GM12874 (cell line): ENCODE data around the gene TUFT1.

ENCODE experiments used
- TF ChIP-seq, protein P1 (sequence below): IDR thresholded peaks from 2 replicates; pipeline ENCODE4 v1.5.1; 2011; ENCODE audit warnings: low read depth, mild to moderate bottlenecking, control low read depth, low read length, moderate library complexity; ENCODE audit not compliant: insufficient read depth

TUFT1 gene

DNA sequence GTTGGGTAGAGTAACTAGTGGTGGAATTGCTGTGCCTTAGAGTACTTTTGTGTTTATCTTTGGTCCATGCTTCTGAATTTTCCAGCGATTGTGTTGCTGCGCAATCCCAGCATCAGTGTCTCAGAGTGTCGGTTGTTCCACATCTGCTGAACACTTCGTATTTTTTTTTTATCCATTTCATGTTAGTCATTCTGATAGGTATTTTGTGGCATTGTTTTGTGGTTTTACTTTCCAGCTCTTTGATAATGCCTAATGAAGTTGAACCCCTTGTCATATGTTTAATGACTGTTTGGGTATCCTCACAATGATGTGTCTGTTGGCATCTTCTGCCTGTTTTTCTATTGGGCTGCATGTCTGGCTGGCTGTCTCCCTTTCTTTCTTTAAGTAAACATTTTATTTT lies 13.6 kb downstream of the TUFT1 start:
- TF ChIP-seq, protein P1, sequence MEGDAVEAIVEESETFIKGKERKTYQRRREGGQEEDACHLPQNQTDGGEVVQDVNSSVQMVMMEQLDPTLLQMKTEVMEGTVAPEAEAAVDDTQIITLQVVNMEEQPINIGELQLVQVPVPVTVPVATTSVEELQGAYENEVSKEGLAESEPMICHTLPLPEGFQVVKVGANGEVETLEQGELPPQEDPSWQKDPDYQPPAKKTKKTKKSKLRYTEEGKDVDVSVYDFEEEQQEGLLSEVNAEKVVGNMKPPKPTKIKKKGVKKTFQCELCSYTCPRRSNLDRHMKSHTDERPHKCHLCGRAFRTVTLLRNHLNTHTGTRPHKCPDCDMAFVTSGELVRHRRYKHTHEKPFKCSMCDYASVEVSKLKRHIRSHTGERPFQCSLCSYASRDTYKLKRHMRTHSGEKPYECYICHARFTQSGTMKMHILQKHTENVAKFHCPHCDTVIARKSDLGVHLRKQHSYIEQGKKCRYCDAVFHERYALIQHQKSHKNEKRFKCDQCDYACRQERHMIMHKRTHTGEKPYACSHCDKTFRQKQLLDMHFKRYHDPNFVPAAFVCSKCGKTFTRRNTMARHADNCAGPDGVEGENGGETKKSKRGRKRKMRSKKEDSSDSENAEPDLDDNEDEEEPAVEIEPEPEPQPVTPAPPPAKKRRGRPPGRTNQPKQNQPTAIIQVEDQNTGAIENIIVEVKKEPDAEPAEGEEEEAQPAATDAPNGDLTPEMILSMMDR: no peak

DNA sequence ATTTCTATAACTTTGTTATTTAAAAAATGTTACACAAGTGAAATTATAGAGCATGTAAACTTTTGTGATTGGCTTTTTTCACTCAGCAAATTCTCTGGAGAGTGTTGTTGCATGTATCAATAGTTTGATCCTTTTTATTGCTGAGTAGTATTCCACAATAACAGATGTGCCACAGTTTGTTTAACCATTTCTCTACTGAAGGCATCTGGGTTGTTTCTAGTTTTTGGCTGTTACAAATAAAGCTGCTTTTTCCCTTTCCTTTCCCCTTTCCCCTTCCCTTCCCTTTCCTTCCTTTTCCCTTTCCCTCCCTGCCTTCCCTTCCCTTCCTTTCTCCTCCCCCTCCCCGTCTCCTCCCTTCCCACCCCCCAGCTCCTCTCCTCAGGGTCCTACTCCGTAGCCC lies 15.9 kb downstream of the TUFT1 start:
- TF ChIP-seq, protein P1: no peak

DNA sequence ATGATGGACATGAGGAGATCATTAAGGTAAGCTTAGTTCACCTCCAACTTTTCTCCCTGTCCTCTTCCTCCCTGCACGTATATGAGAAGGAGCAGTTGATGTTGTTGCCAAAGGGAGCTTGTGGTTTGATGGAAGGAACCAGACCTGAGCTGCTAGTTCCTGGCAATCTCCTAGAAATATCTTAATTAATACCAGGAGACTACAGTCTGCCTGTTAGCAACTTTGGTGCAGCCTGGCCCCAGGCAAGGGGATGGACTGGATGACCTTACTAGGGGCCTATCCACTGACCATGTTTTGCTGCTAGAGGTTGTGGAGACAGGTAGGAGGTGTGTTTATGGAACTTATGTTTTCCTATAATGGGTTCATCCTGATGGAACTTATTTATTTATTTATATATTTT lies 22.6 kb downstream of the TUFT1 start:
- TF ChIP-seq, protein P1: no peak

DNA sequence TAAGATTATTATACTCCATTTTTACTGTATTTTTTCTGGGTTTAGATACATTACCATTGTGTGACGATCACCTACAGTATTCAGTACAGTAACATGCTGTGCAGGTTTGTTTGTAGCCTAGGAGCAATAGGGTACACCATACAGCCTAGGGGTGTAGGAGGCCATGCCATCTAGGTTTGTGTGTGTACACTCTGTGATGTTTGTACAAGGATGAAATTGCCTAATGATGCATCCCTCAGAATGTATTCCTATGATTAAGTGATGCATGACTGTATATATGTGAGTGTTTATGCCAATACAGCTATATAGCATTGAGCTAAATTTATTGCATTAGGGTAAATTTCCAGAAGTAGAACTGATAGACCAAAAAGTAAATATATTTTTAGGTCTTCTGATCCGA lies 23.3 kb downstream of the TUFT1 start:
- TF ChIP-seq, protein P1: no peak

DNA sequence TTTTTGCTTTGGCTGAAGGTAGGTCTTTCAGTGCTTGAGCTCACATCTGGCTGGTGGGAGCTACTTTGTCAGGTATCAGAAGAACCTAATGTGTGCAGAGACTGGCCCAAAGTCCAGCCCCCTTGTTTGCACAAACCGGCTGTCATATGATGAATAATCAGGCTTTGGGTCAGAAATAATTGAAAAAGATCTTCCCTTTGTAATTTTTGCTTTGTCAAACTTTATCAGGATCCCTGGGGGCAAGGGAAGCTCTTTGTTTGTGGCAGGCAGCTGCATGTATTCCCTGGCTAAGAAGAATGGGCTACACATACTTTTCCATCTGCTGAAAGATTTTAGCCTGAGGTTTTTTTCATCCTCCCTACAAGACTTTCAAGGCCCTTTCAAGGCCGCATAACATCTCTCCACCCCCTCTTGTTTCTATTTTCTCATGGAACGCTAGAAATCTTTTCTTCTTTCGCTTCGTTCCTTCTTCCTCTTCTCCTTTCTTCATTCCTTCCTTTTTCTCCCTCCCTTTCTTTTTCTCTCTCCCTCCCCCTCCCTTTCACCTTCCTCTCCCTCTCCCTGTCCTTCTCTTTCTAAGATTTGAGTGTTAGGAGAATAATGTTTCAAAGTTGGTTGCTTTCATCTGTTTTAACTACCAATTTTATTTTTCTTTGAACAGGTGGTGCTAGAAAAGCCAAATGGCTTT lies 25.5 kb downstream of the TUFT1 start:
- TF ChIP-seq, protein P1: no peak

DNA sequence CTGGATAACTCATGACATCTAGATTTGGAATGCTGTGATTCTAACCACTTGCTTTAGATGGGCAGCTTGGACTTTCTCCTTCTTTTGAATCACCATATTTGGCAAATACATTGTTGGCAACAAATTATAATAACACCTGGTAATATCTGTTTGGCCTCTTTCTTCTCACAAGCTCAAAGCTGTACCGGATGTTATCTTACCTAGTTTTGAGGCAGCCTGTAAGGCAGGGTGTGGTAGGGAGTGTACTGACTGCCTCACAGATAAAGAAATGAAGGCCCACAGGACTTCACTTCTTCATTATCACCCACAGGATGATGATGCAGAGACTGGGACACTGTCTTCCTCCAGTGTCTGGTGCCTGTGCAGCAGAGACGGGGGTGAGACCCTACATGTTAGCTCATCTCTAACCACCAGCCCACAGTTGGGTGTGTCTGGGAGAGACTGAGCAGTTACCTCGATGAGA lies 28.5 kb downstream of the TUFT1 start:
- TF ChIP-seq, protein P1: no peak

DNA sequence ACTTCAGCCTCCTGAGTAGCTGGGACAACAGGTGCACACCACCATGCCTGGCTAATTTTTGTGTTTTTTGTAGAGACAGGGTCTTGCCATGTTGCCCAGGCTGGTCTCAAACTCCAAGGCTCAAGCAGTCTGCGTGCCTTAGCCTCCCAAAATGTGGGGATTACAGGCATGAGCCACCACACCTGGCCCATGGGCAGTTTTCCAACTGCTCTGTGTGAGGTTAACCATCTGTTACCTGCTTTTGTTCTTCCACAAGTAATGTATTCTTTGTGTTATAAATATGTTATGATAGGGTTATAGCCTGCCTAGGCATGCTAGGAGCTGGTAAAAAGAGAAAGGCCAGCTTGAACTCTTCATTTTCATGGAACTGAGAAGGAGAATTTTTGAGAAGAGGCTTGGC lies 30.7 kb downstream of the TUFT1 start:
- TF ChIP-seq, protein P1: no peak
